Skeletal muscle tissue (tissue), 1 donor: Measurements from ENCODE around the gene SCGN. TPM values are rescaled to one million over a fixed set of nuclear protein-coding genes. Genes with fewer than 3 reads are reported as not detected.

Source experiments
- total RNA-seq: library from RNA; depleted of rRNA; stranded (reverse); fragments of >200 nt; gene quantifications from one replicate; pipeline ENCODE4 v1.2.3, GENCODE V29; 2014

SCGN gene
- total RNA-seq, 1 donor from 2014 or later: 1.0 TPM

Other genes starting within 250 kb of the SCGN start
- not detected for gene SLC17A4, start 102.5 kb downstream of the SCGN start, total RNA-seq
- not detected for gene SLC17A1, start 179.8 kb downstream of the SCGN start, total RNA-seq
- gene SLC17A3, start 222.0 kb downstream of the SCGN start, total RNA-seq: not detected